Measurements from ENCODE around the gene MOB2.
A peak's percentile ranks its signal among the peaks of the same experiment; 100 is the strongest.

Gene MOB2

GRCh38 chr11:1502954-1503707 is 16.6 kb upstream of the MOB2 start:
- TF ChIP-seq CTCF (conservative IDR thresholded peaks at IDR 0.05; ENCODE audit: low read length) = no peak
- no peak for DNase-seq (ENCODE audit: low read depth)
- no peak overlapping the region for H3K4me3 ChIP-seq (ENCODE audit: low read length)

GRCh38 chr11:1502168-1502953 is 15.8 kb upstream of the MOB2 start:
- no peak overlapping the region for H3K4me3 ChIP-seq (ENCODE audit: low read length)
- no peak for DNase-seq (ENCODE audit: low read depth)
- TF ChIP-seq CTCF (conservative IDR thresholded peaks at IDR 0.05; ENCODE audit: low read length) = no peak

- no peak for TF ChIP-seq CTCF (conservative IDR thresholded peaks at IDR 0.05; ENCODE audit: low read length)
- H3K4me3 ChIP-seq (ENCODE audit: low read length) = no peak overlapping the region
- DNase-seq (ENCODE audit: low read depth) = no peak
Observed at GRCh38 chr11:1501421-1502167, 15.0 kb upstream of the MOB2 start.

GRCh38 chr11:1500466-1501420 is 14.2 kb upstream of the MOB2 start:
- no peak overlapping the region for H3K4me3 ChIP-seq (ENCODE audit: low read length)
- DNase-seq (ENCODE audit: low read depth) = no peak
- no peak for TF ChIP-seq CTCF (conservative IDR thresholded peaks at IDR 0.05; ENCODE audit: low read length)

GRCh38 chr11:1499899-1500298 is 13.3 kb upstream of the MOB2 start:
- TF ChIP-seq CTCF (conservative IDR thresholded peaks at IDR 0.05; ENCODE audit: low read length) = no peak
- H3K4me3 ChIP-seq (ENCODE audit: low read length) = no peak overlapping the region
- DNase-seq (ENCODE audit: low read depth) = no peak

GRCh38 chr11:1499261-1499890 is 12.8 kb upstream of the MOB2 start:
- TF ChIP-seq CTCF (conservative IDR thresholded peaks at IDR 0.05; ENCODE audit: low read length) = no peak
- peak; percentile 6 for DNase-seq (ENCODE audit: low read depth)
- H3K4me3 ChIP-seq (ENCODE audit: low read length) = no peak overlapping the region
